Measurements from ENCODE around the gene ZNF672. TPM values are rescaled to one million over a fixed set of nuclear protein-coding genes. Genes with fewer than 3 reads are reported as not detected.

Gene ZNF672
- total RNA-seq, 1 experiment from 2014 or later: 35.8 TPM

DNA sequence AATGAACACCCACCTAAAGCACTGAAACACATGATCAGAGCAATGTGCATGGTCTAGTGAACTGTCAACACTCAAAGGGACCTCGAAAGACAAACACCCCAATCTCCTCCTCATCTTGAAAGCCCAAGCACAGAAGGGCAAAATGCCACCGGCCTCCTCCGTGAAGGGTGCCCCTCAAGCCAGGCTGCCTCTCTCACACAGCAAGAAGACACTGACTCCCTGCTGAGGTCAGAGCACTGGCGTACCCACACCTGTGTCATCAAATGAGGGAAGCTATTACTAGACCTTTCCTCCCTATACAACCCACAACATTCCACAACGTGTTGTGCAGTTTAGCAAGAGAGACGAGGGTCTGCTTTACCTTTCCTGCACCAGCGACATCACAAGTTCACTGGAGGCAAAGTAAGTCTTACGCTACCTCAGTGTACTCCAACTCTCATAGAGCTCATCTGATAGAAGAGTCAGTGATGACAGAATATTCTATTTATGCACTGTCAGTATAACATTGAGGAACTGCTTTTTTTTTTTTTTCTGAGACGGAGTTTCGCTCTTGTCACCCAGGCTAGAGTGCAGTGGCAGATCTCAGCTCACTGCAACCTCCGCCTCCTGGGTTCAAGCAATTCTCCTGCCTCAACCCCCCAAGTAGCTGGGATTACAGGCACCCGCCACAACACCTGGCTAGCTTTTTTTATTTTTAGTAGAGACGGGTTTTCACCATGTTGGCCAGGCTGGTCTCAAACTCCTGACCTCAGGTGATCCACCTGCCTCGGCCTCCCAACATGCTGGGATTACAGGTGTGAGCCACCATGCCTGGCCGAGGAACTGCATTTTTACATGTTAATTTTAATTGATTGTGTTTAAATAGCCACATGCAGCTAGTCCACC is 15.6 kb upstream of the ZNF672 start:
- no peaks in the 10 kb centered on the region for H3K9me3 Mint-ChIP-seq (ENCODE audit: unreplicated experiment)
- H3K36me3 Mint-ChIP-seq (ENCODE audit: insufficient read depth, unreplicated experiment): peaks cover 64% of the 10 kb centered on the region
- TF ChIP-seq, protein P1, sequence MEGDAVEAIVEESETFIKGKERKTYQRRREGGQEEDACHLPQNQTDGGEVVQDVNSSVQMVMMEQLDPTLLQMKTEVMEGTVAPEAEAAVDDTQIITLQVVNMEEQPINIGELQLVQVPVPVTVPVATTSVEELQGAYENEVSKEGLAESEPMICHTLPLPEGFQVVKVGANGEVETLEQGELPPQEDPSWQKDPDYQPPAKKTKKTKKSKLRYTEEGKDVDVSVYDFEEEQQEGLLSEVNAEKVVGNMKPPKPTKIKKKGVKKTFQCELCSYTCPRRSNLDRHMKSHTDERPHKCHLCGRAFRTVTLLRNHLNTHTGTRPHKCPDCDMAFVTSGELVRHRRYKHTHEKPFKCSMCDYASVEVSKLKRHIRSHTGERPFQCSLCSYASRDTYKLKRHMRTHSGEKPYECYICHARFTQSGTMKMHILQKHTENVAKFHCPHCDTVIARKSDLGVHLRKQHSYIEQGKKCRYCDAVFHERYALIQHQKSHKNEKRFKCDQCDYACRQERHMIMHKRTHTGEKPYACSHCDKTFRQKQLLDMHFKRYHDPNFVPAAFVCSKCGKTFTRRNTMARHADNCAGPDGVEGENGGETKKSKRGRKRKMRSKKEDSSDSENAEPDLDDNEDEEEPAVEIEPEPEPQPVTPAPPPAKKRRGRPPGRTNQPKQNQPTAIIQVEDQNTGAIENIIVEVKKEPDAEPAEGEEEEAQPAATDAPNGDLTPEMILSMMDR (IDR thresholded peaks at IDR 0.05; ENCODE audit: unreplicated experiment): no peak
- no peaks in the 10 kb centered on the region for H3K27me3 Mint-ChIP-seq (ENCODE audit: insufficient read depth, unreplicated experiment)
- H3K4me3 Mint-ChIP-seq (ENCODE audit: unreplicated experiment): no peak overlapping the region
- peak overlapping the region; percentile 17 for H3K27ac Mint-ChIP-seq (ENCODE audit: low read depth, unreplicated experiment)
- BruUV-seq (replicated peaks): no TSS peak
- no peak for DNase-seq (ENCODE audit: unreplicated experiment)
- peaks cover 60% of the 10 kb centered on the region for H3K4me1 Mint-ChIP-seq (ENCODE audit: insufficient read depth, unreplicated experiment)
- CTCF ChIA-PET: interaction anchor here (0.6 to 5.1 kb wide), 11 partner anchors 9 to 579 kb away, joined by 3 to 40 read pairs (median 3); partner anchors contain the start of gene ZNF692
- POLR2A ChIA-PET: interaction anchor here (0.7 to 1.7 kb wide), 4 partner anchors 12 to 27 kb away, joined by 3 to 4 read pairs (median 4); partner anchors contain the start of gene ZNF672
- intact Hi-C loops (cut with micrococcal nuclease): no loop called here

DNA sequence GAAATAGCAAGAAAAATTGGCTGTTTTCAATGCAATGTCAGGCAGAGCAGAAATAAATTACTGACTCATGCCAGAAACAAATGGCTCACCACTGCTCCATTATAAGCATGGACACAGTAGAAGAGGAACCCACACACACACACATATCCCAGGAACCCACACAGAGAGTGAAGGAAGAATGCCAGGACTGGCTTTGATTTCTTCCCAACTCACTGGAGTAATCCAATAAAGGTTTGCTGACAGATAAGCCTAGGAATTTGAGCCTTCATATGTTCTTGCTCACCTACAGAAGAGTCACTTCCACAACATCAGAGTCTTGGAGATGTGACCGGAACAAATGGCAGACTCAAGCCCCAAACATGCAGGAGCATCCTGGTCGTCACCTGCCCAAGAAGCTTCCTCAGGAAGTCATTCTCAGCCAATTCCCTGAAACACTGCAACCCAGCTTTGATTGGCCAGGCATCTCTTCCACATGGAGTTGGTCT is 14.5 kb upstream of the ZNF672 start:
- intact Hi-C loops (cut with micrococcal nuclease): no loop called here

DNA sequence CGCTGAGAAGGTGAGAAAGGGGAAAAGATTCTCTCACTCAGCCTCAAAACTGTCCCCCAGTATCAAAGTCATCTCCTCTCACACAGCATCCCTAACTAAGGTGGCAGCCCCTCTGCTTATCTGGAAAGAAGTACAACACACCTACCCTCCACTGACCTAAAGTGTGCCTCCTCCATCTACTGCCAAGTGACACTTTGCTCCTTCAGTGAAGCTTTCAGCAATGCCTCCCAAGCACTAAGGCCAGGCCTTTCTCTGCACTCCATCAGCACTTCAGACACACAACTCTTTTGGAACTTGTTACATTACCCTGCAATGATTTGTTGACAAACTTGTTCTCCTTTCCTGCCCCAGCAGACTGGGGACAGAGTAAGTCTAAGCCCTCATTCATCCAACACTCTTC is 13.7 kb upstream of the ZNF672 start:
- no peak for DNase-seq (ENCODE audit: unreplicated experiment)
- CTCF ChIA-PET: interaction anchor here (1.1 to 5.5 kb wide), 6 partner anchors 13 to 119 kb away, joined by 3 to 87 read pairs (median 6); partner anchors contain the start of genes OR14I1, ZNF672 and ZNF692

More for the DNA sequence above, 14.5 kb upstream of the ZNF672 start:
- TF ChIP-seq, protein P1 (IDR thresholded peaks at IDR 0.05; ENCODE audit: unreplicated experiment): no peak
- H3K9me3 Mint-ChIP-seq (ENCODE audit: unreplicated experiment): no peaks in the 10 kb centered on the region
- H3K4me3 Mint-ChIP-seq (ENCODE audit: unreplicated experiment): peak overlapping the region; percentile 78
- H3K27ac Mint-ChIP-seq (ENCODE audit: low read depth, unreplicated experiment): peak overlapping the region; percentile 94
- DNase-seq (ENCODE audit: unreplicated experiment): no peak
- peaks cover 58% of the 10 kb centered on the region for H3K4me1 Mint-ChIP-seq (ENCODE audit: insufficient read depth, unreplicated experiment)
- CTCF ChIA-PET: interaction anchor here (1.0 to 2.0 kb wide), 4 partner anchors 10 to 580 kb away, joined by 3 to 19 read pairs (median 4); no protein-coding TSS in a partner anchor
- H3K27me3 Mint-ChIP-seq (ENCODE audit: insufficient read depth, unreplicated experiment): no peaks in the 10 kb centered on the region
- no TSS peak for BruUV-seq (replicated peaks)
- POLR2A ChIA-PET: interaction anchor here (1.2 kb wide), 1 partner anchor 14 kb away, joined by 4 read pairs; the partner anchor contains the start of gene ZNF672
- peaks cover 58% of the 10 kb centered on the region for H3K36me3 Mint-ChIP-seq (ENCODE audit: insufficient read depth, unreplicated experiment)

More for the DNA sequence above, 13.7 kb upstream of the ZNF672 start:
- no TSS peak for BruUV-seq (replicated peaks)
- POLR2A ChIA-PET: interaction anchor here (2.3 to 5.8 kb wide), 4 partner anchors 13 to 50 kb away, joined by 11 to 227 read pairs (median 70); partner anchors contain the start of genes ZNF672 and ZNF692
- H3K27ac Mint-ChIP-seq (ENCODE audit: low read depth, unreplicated experiment): peak overlapping the region; percentile 94
- intact Hi-C loops (cut with micrococcal nuclease): no loop called here
- H3K4me1 Mint-ChIP-seq (ENCODE audit: insufficient read depth, unreplicated experiment): peaks cover 64% of the 10 kb centered on the region
- H3K9me3 Mint-ChIP-seq (ENCODE audit: unreplicated experiment): no peaks in the 10 kb centered on the region
- H3K4me3 Mint-ChIP-seq (ENCODE audit: unreplicated experiment): peak overlapping the region; percentile 78
- peaks cover 51% of the 10 kb centered on the region for H3K36me3 Mint-ChIP-seq (ENCODE audit: insufficient read depth, unreplicated experiment)
- TF ChIP-seq, protein P1 (IDR thresholded peaks at IDR 0.05; ENCODE audit: unreplicated experiment): no peak
- no peaks in the 10 kb centered on the region for H3K27me3 Mint-ChIP-seq (ENCODE audit: insufficient read depth, unreplicated experiment)

Measured in MCF 10A (cell line).